ENCODE data around the gene ACOT2.

Gene ACOT2

GRCh38 chr14:73606271-73606670 is 37.3 kb downstream of the ACOT2 start:
- no peak overlapping the region for H4K91ac ChIP-seq (ENCODE audit: low read length)

DNA sequence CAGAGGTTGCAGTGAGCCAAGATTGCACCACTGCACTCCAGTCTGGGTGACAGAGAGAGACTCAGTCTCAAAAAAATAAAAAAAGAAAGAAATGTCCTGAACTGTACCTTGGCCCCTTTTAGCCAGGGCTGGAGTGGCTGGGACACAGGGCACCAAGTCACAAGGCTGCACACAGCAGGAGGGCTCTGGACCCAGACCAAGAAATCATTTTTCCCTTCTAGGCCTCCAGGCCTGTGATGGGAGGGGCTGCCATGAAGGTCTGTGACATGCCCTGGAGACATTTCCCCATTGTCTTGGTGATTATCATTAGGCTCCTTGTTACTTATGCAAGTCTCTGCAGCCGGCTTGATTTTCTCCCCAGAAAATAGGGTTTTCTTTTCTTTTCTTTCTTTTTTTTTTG is 38.2 kb downstream of the ACOT2 start:
- no peak overlapping the region for H4K91ac ChIP-seq (ENCODE audit: low read length)
- H3K9me3 ChIP-seq (ENCODE audit: control insufficient read depth, low read length), result no peaks in the 10 kb centered on the region
- H3K4me2 ChIP-seq (ENCODE audit: low read length, poor library complexity, severe bottlenecking), result no peak overlapping the region
- DNase-seq, result no peak
- no peaks in the 10 kb centered on the region for H3K27me3 ChIP-seq (ENCODE audit: control insufficient read depth in 1 of 2, insufficient read depth in 1 of 2, low read length in 2 of 2)
- H3K18ac ChIP-seq (ENCODE audit: low read depth in 1 of 2, low read length in 2 of 2), result no peak overlapping the region
- no peaks in the 10 kb centered on the region for H3K36me3 ChIP-seq (ENCODE audit: control insufficient read depth in 1 of 2, insufficient read depth in 2 of 2, low read depth in 1 of 2, low read length in 2 of 2)
- no peak overlapping the region for H2AK5ac ChIP-seq (ENCODE audit: low read length, severe bottlenecking)
- H4K8ac ChIP-seq (ENCODE audit: low read length), result no peak overlapping the region
- no peak overlapping the region for H3K27ac ChIP-seq (ENCODE audit: low read length, poor library complexity, severe bottlenecking)
- no peak overlapping the region for H3K23ac ChIP-seq (ENCODE audit: low read length in 2 of 2)
- no peak overlapping the region for H3K4ac ChIP-seq (ENCODE audit: low read depth in 1 of 2, low read length in 2 of 2)
- no peak overlapping the region for H3K14ac ChIP-seq (ENCODE audit: low read length in 2 of 2)
- WGBS, result no CpG with 5 or more reads among the region's 1 CpG
- H2BK5ac ChIP-seq (ENCODE audit: low read depth, low read length, poor library complexity, severe bottlenecking), result no peak overlapping the region
- H2AFZ ChIP-seq (ENCODE audit: low read depth, low read length), result no peak overlapping the region
- H2BK120ac ChIP-seq (ENCODE audit: low read depth, low read length), result no peak overlapping the region
- H3K4me1 ChIP-seq (ENCODE audit: control insufficient read depth, insufficient read depth, low read depth, low read length), result no peaks in the 10 kb centered on the region
- H3K4me3 ChIP-seq (ENCODE audit: insufficient read depth in 1 of 2, low read depth in 1 of 2, low read length in 2 of 2), result no peak overlapping the region
- H3K79me1 ChIP-seq (replicated peaks; ENCODE audit: low read length, poor library complexity, severe bottlenecking), result no peaks in the 10 kb centered on the region
- no peak overlapping the region for H3K9ac ChIP-seq (ENCODE audit: low read length)
- H2BK12ac ChIP-seq (ENCODE audit: low read length in 2 of 2), result no peak overlapping the region
- no peak overlapping the region for H2BK15ac ChIP-seq (ENCODE audit: low read depth, poor library complexity, severe bottlenecking)

More at GRCh38 chr14:73606271-73606670, 37.3 kb downstream of the ACOT2 start:
- no peak overlapping the region for H2BK5ac ChIP-seq (ENCODE audit: low read depth, low read length, poor library complexity, severe bottlenecking)
- no peak overlapping the region for H3K9ac ChIP-seq (ENCODE audit: low read length)
- H4K8ac ChIP-seq (ENCODE audit: low read length), result no peak overlapping the region
- no peak overlapping the region for H3K4me2 ChIP-seq (ENCODE audit: low read length, poor library complexity, severe bottlenecking)
- no peak overlapping the region for H2AK5ac ChIP-seq (ENCODE audit: low read length, severe bottlenecking)
- no peak overlapping the region for H3K4me3 ChIP-seq (ENCODE audit: insufficient read depth in 1 of 2, low read depth in 1 of 2, low read length in 2 of 2)
- no peaks in the 10 kb centered on the region for H3K4me1 ChIP-seq (ENCODE audit: control insufficient read depth, insufficient read depth, low read depth, low read length)
- no peaks in the 10 kb centered on the region for H3K36me3 ChIP-seq (ENCODE audit: control insufficient read depth in 1 of 2, insufficient read depth in 2 of 2, low read depth in 1 of 2, low read length in 2 of 2)
- no peak overlapping the region for H3K23ac ChIP-seq (ENCODE audit: low read length in 2 of 2)
- no peak overlapping the region for H3K14ac ChIP-seq (ENCODE audit: low read length in 2 of 2)
- no peak overlapping the region for H2BK120ac ChIP-seq (ENCODE audit: low read depth, low read length)
- no peak for DNase-seq
- 94% methylated on average over 3 of the region's 3 CpGs for WGBS
- H2BK15ac ChIP-seq (ENCODE audit: low read depth, poor library complexity, severe bottlenecking), result no peak overlapping the region
- H2BK12ac ChIP-seq (ENCODE audit: low read length in 2 of 2), result no peak overlapping the region
- H3K27ac ChIP-seq (ENCODE audit: low read length, poor library complexity, severe bottlenecking), result no peak overlapping the region
- no peaks in the 10 kb centered on the region for H3K27me3 ChIP-seq (ENCODE audit: control insufficient read depth in 1 of 2, insufficient read depth in 1 of 2, low read length in 2 of 2)
- H3K9me3 ChIP-seq (ENCODE audit: control insufficient read depth, low read length), result no peaks in the 10 kb centered on the region
- H3K4ac ChIP-seq (ENCODE audit: low read depth in 1 of 2, low read length in 2 of 2), result no peak overlapping the region
- H2AFZ ChIP-seq (ENCODE audit: low read depth, low read length), result no peak overlapping the region
- no peak overlapping the region for H3K18ac ChIP-seq (ENCODE audit: low read depth in 1 of 2, low read length in 2 of 2)
- H3K79me1 ChIP-seq (replicated peaks; ENCODE audit: low read length, poor library complexity, severe bottlenecking), result no peaks in the 10 kb centered on the region

- no peak overlapping the region for H3K4me3 ChIP-seq (ENCODE audit: insufficient read depth in 1 of 2, low read depth in 1 of 2, low read length in 2 of 2)
- H3K18ac ChIP-seq (ENCODE audit: low read depth in 1 of 2, low read length in 2 of 2), result no peak overlapping the region
- no peak overlapping the region for H2BK5ac ChIP-seq (ENCODE audit: low read depth, low read length, poor library complexity, severe bottlenecking)
- no peak overlapping the region for H2BK12ac ChIP-seq (ENCODE audit: low read length in 2 of 2)
- H3K9me3 ChIP-seq (ENCODE audit: control insufficient read depth, low read length), result no peaks in the 10 kb centered on the region
- H3K79me1 ChIP-seq (replicated peaks; ENCODE audit: low read length, poor library complexity, severe bottlenecking), result no peaks in the 10 kb centered on the region
- H2BK120ac ChIP-seq (ENCODE audit: low read depth, low read length), result no peak overlapping the region
- H3K4me1 ChIP-seq (ENCODE audit: control insufficient read depth, insufficient read depth, low read depth, low read length), result peaks cover 2% of the 10 kb centered on the region
- no peak overlapping the region for H3K4ac ChIP-seq (ENCODE audit: low read depth in 1 of 2, low read length in 2 of 2)
- H3K27ac ChIP-seq (ENCODE audit: low read length, poor library complexity, severe bottlenecking), result no peak overlapping the region
- no peak overlapping the region for H2AK5ac ChIP-seq (ENCODE audit: low read length, severe bottlenecking)
- DNase-seq, result peak; percentile 53
- no peak overlapping the region for H4K91ac ChIP-seq (ENCODE audit: low read length)
- WGBS, result 24% methylated on average over 2 of the region's 2 CpGs
- H3K4me2 ChIP-seq (ENCODE audit: low read length, poor library complexity, severe bottlenecking), result no peak overlapping the region
- H2BK15ac ChIP-seq (ENCODE audit: low read depth, poor library complexity, severe bottlenecking), result no peak overlapping the region
- no peak overlapping the region for H2AFZ ChIP-seq (ENCODE audit: low read depth, low read length)
- H3K14ac ChIP-seq (ENCODE audit: low read length in 2 of 2), result no peak overlapping the region
- no peak overlapping the region for H3K9ac ChIP-seq (ENCODE audit: low read length)
- no peaks in the 10 kb centered on the region for H3K27me3 ChIP-seq (ENCODE audit: control insufficient read depth in 1 of 2, insufficient read depth in 1 of 2, low read length in 2 of 2)
- no peaks in the 10 kb centered on the region for H3K36me3 ChIP-seq (ENCODE audit: control insufficient read depth in 1 of 2, insufficient read depth in 2 of 2, low read depth in 1 of 2, low read length in 2 of 2)
- H3K23ac ChIP-seq (ENCODE audit: low read length in 2 of 2), result no peak overlapping the region
- H4K8ac ChIP-seq (ENCODE audit: low read length), result no peak overlapping the region
Measured at GRCh38 chr14:73610687-73611086, 41.7 kb downstream of the ACOT2 start.

GRCh38 chr14:73612339-73613045 is 43.5 kb downstream of the ACOT2 start, which contains the start of gene ACOT6:
TSS of gene ACOT6 (plus strand) at chr14:73612517. CDS start at chr14:73612572, 55 bp downstream.
- peak within 1 kb of the TSS; percentile 72 for H4K8ac ChIP-seq (ENCODE audit: low read length)
- H2AFZ ChIP-seq (ENCODE audit: low read depth, low read length), result peak within 1 kb of the TSS; percentile 88
- H3K79me1 ChIP-seq (replicated peaks; ENCODE audit: low read length, poor library complexity, severe bottlenecking), result no peaks in the 10 kb centered on the region
- H3K23ac ChIP-seq (ENCODE audit: low read length in 2 of 2), result no peak within 1 kb of the TSS
- H3K14ac ChIP-seq (ENCODE audit: low read length in 2 of 2), result peak within 1 kb of the TSS in 1 of 2 experiments; percentile 89
- H3K27me3 ChIP-seq (ENCODE audit: control insufficient read depth in 1 of 2, insufficient read depth in 1 of 2, low read length in 2 of 2), result no peaks in the 10 kb centered on the region
- no peak within 1 kb of the TSS for H2BK5ac ChIP-seq (ENCODE audit: low read depth, low read length, poor library complexity, severe bottlenecking)
- peak within 1 kb of the TSS; percentile 79 to 92 for H3K18ac ChIP-seq (ENCODE audit: low read depth in 1 of 2, low read length in 2 of 2)
- peak within 1 kb of the TSS; percentile 87 for H2BK15ac ChIP-seq (ENCODE audit: low read depth, poor library complexity, severe bottlenecking)
- 1% methylated on average over 84 of the region's 84 CpGs for WGBS
- peaks cover 3% of the 10 kb centered on the region for H3K4me1 ChIP-seq (ENCODE audit: control insufficient read depth, insufficient read depth, low read depth, low read length)
- peak within 1 kb of the TSS; percentile 76 to 81 for H3K4me3 ChIP-seq (ENCODE audit: insufficient read depth in 1 of 2, low read depth in 1 of 2, low read length in 2 of 2)
- peak within 1 kb of the TSS; percentile 45 for H4K91ac ChIP-seq (ENCODE audit: low read length)
- H2AK5ac ChIP-seq (ENCODE audit: low read length, severe bottlenecking), result no peak within 1 kb of the TSS
- peak within 1 kb of the TSS in 1 of 2 experiments; percentile 83 for H2BK12ac ChIP-seq (ENCODE audit: low read length in 2 of 2)
- no peak within 1 kb of the TSS for H3K27ac ChIP-seq (ENCODE audit: low read length, poor library complexity, severe bottlenecking)
- peak within 1 kb of the TSS; percentile 85 for H3K4me2 ChIP-seq (ENCODE audit: low read length, poor library complexity, severe bottlenecking)
- no peak within 1 kb of the TSS for H2BK120ac ChIP-seq (ENCODE audit: low read depth, low read length)
- H3K36me3 ChIP-seq (ENCODE audit: control insufficient read depth in 1 of 2, insufficient read depth in 2 of 2, low read depth in 1 of 2, low read length in 2 of 2), result no peaks in the 10 kb centered on the region
- DNase-seq, result peak; percentile 72
- H3K9ac ChIP-seq (ENCODE audit: low read length), result peak within 1 kb of the TSS; percentile 77
- H3K9me3 ChIP-seq (ENCODE audit: control insufficient read depth, low read length), result no peaks in the 10 kb centered on the region
- peak within 1 kb of the TSS in 1 of 2 experiments; percentile 67 for H3K4ac ChIP-seq (ENCODE audit: low read depth in 1 of 2, low read length in 2 of 2)
